ENCODE measurements around the gene ASAP2. TPM values are rescaled to one million over a fixed set of nuclear protein-coding genes. Genes with fewer than 3 reads are reported as not detected.

ASAP2 gene
- total and polyA plus RNA-seq, 9 of the 15 experiments (the other 6 are each of a cell fraction or from before 2014, with no cell fraction given), result 0.06 to 4.3 (median 3.1) TPM

DNA sequence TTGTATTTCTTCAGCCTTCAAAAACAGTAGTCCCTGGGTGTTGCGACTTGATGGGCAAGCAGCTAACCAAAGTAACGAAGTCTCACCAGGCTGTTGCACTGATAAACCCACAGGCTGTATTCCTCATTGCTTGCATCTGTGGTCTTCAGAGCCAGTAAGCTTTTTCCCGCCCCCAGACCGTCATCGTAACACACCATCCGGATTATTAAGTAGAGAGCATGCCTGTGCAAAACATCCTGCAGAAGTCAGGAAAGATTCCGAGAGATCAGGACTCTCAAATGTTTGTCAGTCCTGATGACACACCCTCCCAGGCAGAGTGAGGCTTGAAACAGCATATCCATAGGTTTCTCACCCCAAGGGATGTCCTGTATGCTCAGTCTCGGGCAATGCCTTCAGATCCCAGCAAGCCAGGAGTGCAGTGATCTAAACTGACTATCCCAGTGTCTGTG lies 200.8 kb downstream of the ASAP2 start (continued):
- TF ChIP-seq RHOXF2B (CRISPR knock-in tag; conservative IDR thresholded peaks at IDR 0.05) (no peak), PHTF2 (CRISPR knock-in tag; IDR thresholded peaks at IDR 0.05) (no peak)

DNA sequence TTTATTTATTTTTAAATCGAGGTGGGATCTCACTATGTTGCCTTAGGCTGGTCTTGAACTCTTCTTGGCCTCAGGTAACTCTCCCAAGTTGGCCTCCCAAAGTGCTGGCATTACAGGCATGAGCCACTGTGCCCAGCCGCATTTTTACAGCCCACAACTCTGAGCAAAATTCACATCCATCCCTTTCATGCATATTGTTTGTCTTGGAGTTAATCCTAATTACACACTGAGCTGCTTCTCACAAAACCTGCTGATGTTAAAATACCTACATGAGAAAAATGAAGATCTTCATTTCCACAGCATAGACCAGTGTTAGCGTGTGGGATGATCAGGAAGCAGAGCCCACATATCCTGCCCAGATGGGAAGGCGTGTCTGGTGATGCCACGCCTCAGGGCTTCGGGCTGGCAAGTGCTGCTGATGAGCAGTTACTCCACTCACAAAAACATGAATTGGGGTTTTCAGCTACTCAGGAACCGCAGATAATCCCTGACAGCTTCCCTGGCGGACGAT lies 202.1 kb downstream of the ASAP2 start:
- Histone ChIP-seq H3K9me1 (ENCODE audit: control insufficient read depth, insufficient read depth, low read length) (no peaks in the 10 kb centered on the region), H3K4me2 (ENCODE audit: insufficient read depth, low read length) (no peak overlapping the region), H3K27me3 (ENCODE audit: control insufficient read depth in 2 of 2, insufficient read depth in 2 of 2, low read length in 2 of 2) (no peaks in the 10 kb centered on the region), H3K9me3 (replicated peaks; ENCODE audit: control insufficient read depth, insufficient read depth, low read depth, low read length) (no peaks in the 10 kb centered on the region), H4K20me1 (replicated peaks; ENCODE audit: control insufficient read depth, insufficient read depth, low read length) (no peaks in the 10 kb centered on the region), H3K36me3 (ENCODE audit: control insufficient read depth, insufficient read depth, low read length) (peaks cover 39% of the 10 kb centered on the region; the same call in 1 of the 3 replicates), H3K9ac (ENCODE audit: insufficient read depth in 1 of 2, low read depth in 2 of 2, low read length in 2 of 2) (peak overlapping the region in 1 of 2 experiments; percentile 48; a peak in 2 of 4 replicates), H3K79me2 (ENCODE audit: control insufficient read depth, insufficient read depth, low read length) (no peaks in the 10 kb centered on the region), H2AFZ (ENCODE audit: low read depth, low read length) (no peak overlapping the region), H3K27ac (ENCODE audit: extremely low read depth, low read depth, low read length) (no peak overlapping the region), H3K4me3 (no peak overlapping the region), H3K4me1 (replicated peaks in 1 of 2; ENCODE audit: control insufficient read depth in 2 of 2, insufficient read depth in 2 of 2, low read length in 2 of 2) (no peaks in the 10 kb centered on the region)
- DNase-seq (ENCODE audit: extremely low read depth in 1 of 4, low spot score in 3 of 4) (no peak), FAIRE-seq (no peak), ATAC-seq (no peak)
- no TSS peak for BruUV-seq (replicated peaks)
- in situ Hi-C loops (cut with MboI), result no loop called here
- CTCF ChIA-PET (ENCODE audit: low intra/inter-chr PET ratio), result no interaction called here
- 90% methylated on average over 9 of the region's 9 CpGs for WGBS (ENCODE audit: insufficient coverage, low coverage, missing lambda C conversion rate)
- TF ChIP-seq PYGO2 (tag; IDR thresholded peaks at IDR 0.05) (no peak), CBFA2T2 (conservative IDR thresholded peaks at IDR 0.05) (no peak), RAD21 (CRISPR knock-in tag; conservative IDR thresholded peaks at IDR 0.05 in 1 of 2, IDR thresholded peaks at IDR 0.05 in 1 of 2) (no peak), TOE1 (IDR thresholded peaks at IDR 0.05; ENCODE audit: borderline replicate concordance) (no peak), TOE1 (CRISPR knock-in tag; IDR thresholded peaks at IDR 0.05; ENCODE audit: borderline replicate concordance, low read depth) (no peak), NELFE (IDR thresholded peaks at IDR 0.05; ENCODE audit: insufficient read depth, insufficient read length) (no peak), CEBPB (tag; IDR thresholded peaks at IDR 0.05) (no peak), ZNF778 (CRISPR knock-in tag; IDR thresholded peaks at IDR 0.05) (no peak), SETDB1 (IDR thresholded peaks at IDR 0.05; ENCODE audit: low read length) (no peak), MYBL2 (IDR thresholded peaks at IDR 0.05; ENCODE audit: low read depth) (no peak), MYBL2 (CRISPR knock-in tag; IDR thresholded peaks at IDR 0.05; ENCODE audit: borderline replicate concordance) (no peak), HNRNPL (IDR thresholded peaks at IDR 0.05; ENCODE audit: low read depth, low read length) (no peak), ZNF668 (CRISPR knock-in tag; IDR thresholded peaks at IDR 0.05) (no peak)
- POLR2A ChIA-PET, result interaction anchor here (0.6 to 0.8 kb wide), 2 partner anchors 9 to 560 kb away, joined by 3 to 4 read pairs; no protein-coding TSS in a partner anchor
- intact Hi-C loops (cut with micrococcal nuclease), result no loop called here
